ENCODE measurements around the gene KRT85.
"Not testable (repeated sequence)": the region's sequence is repeated elsewhere in the genome, so short reads cannot be mapped to it uniquely, and the experiment has no call there.

The KRT85 gene

GRCh38 chr12:52315721-52316120, 51.6 kb downstream of the KRT85 start:
- not testable (repeated sequence) for H3K4me3 ChIP-seq (ENCODE audit: low read length); H3K9me2 ChIP-seq (replicated peaks; ENCODE audit: insufficient read depth, low read length); H3K9me3 ChIP-seq (replicated peaks; ENCODE audit: insufficient read depth, low read length); H3K79me2 ChIP-seq (ENCODE audit: low read length); H3F3A ChIP-seq (ENCODE audit: insufficient read depth, low read length); H4K20me1 ChIP-seq (ENCODE audit: insufficient read depth, low read length); H3K9ac ChIP-seq (ENCODE audit: low read length); H2AFZ ChIP-seq (ENCODE audit: low read length); H3K36me3 ChIP-seq (replicated peaks; ENCODE audit: insufficient read depth, low read length); H3K4me2 ChIP-seq (ENCODE audit: low read depth, low read length); H3K27ac ChIP-seq (ENCODE audit: low read length); H3K4me1 ChIP-seq (ENCODE audit: low read length); DNase-seq
- peak; percentile 34 for TF ChIP-seq CTCF (IDR thresholded peaks at IDR 0.05; ENCODE audit: low read length)
- peaks cover 80% of the 10 kb centered on the region for H3K27me3 ChIP-seq (replicated peaks; ENCODE audit: insufficient read depth, low read length)

- no peak overlapping the region for H3K9ac ChIP-seq (ENCODE audit: low read length)
- no peaks in the 10 kb centered on the region for H3K9me3 ChIP-seq (replicated peaks; ENCODE audit: insufficient read depth, low read length)
- TF ChIP-seq CTCF (IDR thresholded peaks at IDR 0.05; ENCODE audit: low read length) = no peak
- no peak for TF ChIP-seq EZH2 (optimal IDR thresholded peaks at IDR 0.05; ENCODE audit: low read depth, low read length)
- TF ChIP-seq EZH2phosphoT487 (IDR thresholded peaks at IDR 0.05; ENCODE audit: low read length) = no peak
- H3K79me2 ChIP-seq (ENCODE audit: low read length) = no peaks in the 10 kb centered on the region
- H4K20me1 ChIP-seq (ENCODE audit: insufficient read depth, low read length) = no peaks in the 10 kb centered on the region
- DNase-seq = no peak
- H3K9me2 ChIP-seq (replicated peaks; ENCODE audit: insufficient read depth, low read length) = no peaks in the 10 kb centered on the region
- no peaks in the 10 kb centered on the region for H3F3A ChIP-seq (ENCODE audit: insufficient read depth, low read length)
- H3K4me1 ChIP-seq (ENCODE audit: low read length) = no peaks in the 10 kb centered on the region
- H2AFZ ChIP-seq (ENCODE audit: low read length) = no peak overlapping the region
- peaks cover 80% of the 10 kb centered on the region for H3K27me3 ChIP-seq (replicated peaks; ENCODE audit: insufficient read depth, low read length)
- H3K4me2 ChIP-seq (ENCODE audit: low read depth, low read length) = no peak overlapping the region
- no peaks in the 10 kb centered on the region for H3K36me3 ChIP-seq (replicated peaks; ENCODE audit: insufficient read depth, low read length)
- no peak overlapping the region for H3K27ac ChIP-seq (ENCODE audit: low read length)
- no peak overlapping the region for H3K4me3 ChIP-seq (ENCODE audit: low read length)
Measured at GRCh38 chr12:52314511-52314910, 52.8 kb downstream of the KRT85 start.

GRCh38 chr12:52313926-52314325, 53.4 kb downstream of the KRT85 start:
- no peak for TF ChIP-seq EZH2 (optimal IDR thresholded peaks at IDR 0.05; ENCODE audit: low read depth, low read length)
- TF ChIP-seq EZH2phosphoT487 (IDR thresholded peaks at IDR 0.05; ENCODE audit: low read length) = no peak
- TF ChIP-seq CTCF (IDR thresholded peaks at IDR 0.05; ENCODE audit: low read length) = no peak
- H4K20me1 ChIP-seq (ENCODE audit: insufficient read depth, low read length) = no peaks in the 10 kb centered on the region
- no peaks in the 10 kb centered on the region for H3K79me2 ChIP-seq (ENCODE audit: low read length)
- no peak overlapping the region for H3K9ac ChIP-seq (ENCODE audit: low read length)
- no peak overlapping the region for H2AFZ ChIP-seq (ENCODE audit: low read length)
- no peak overlapping the region for H3K27ac ChIP-seq (ENCODE audit: low read length)
- no peaks in the 10 kb centered on the region for H3F3A ChIP-seq (ENCODE audit: insufficient read depth, low read length)
- H3K9me3 ChIP-seq (replicated peaks; ENCODE audit: insufficient read depth, low read length) = no peaks in the 10 kb centered on the region
- no peaks in the 10 kb centered on the region for H3K36me3 ChIP-seq (replicated peaks; ENCODE audit: insufficient read depth, low read length)
- H3K4me1 ChIP-seq (ENCODE audit: low read length) = no peaks in the 10 kb centered on the region
- H3K27me3 ChIP-seq (replicated peaks; ENCODE audit: insufficient read depth, low read length) = peaks cover 80% of the 10 kb centered on the region
- H3K9me2 ChIP-seq (replicated peaks; ENCODE audit: insufficient read depth, low read length) = no peaks in the 10 kb centered on the region
- H3K4me3 ChIP-seq (ENCODE audit: low read length) = no peak overlapping the region
- H3K4me2 ChIP-seq (ENCODE audit: low read depth, low read length) = no peak overlapping the region
- no peak for DNase-seq

GRCh38 chr12:52313461-52313860, 53.8 kb downstream of the KRT85 start:
- H3K4me1 ChIP-seq (ENCODE audit: low read length) = no peaks in the 10 kb centered on the region
- H3K4me2 ChIP-seq (ENCODE audit: low read depth, low read length) = no peak overlapping the region
- no peaks in the 10 kb centered on the region for H3K79me2 ChIP-seq (ENCODE audit: low read length)
- peaks cover 80% of the 10 kb centered on the region for H3K27me3 ChIP-seq (replicated peaks; ENCODE audit: insufficient read depth, low read length)
- H3K9me3 ChIP-seq (replicated peaks; ENCODE audit: insufficient read depth, low read length) = no peaks in the 10 kb centered on the region
- no peak for DNase-seq
- H3K36me3 ChIP-seq (replicated peaks; ENCODE audit: insufficient read depth, low read length) = no peaks in the 10 kb centered on the region
- H3F3A ChIP-seq (ENCODE audit: insufficient read depth, low read length) = no peaks in the 10 kb centered on the region
- no peak overlapping the region for H2AFZ ChIP-seq (ENCODE audit: low read length)
- H4K20me1 ChIP-seq (ENCODE audit: insufficient read depth, low read length) = no peaks in the 10 kb centered on the region
- no peak overlapping the region for H3K4me3 ChIP-seq (ENCODE audit: low read length)
- no peak overlapping the region for H3K27ac ChIP-seq (ENCODE audit: low read length)
- TF ChIP-seq EZH2phosphoT487 (IDR thresholded peaks at IDR 0.05; ENCODE audit: low read length) (no peak), CTCF (IDR thresholded peaks at IDR 0.05; ENCODE audit: low read length) (no peak), EZH2 (optimal IDR thresholded peaks at IDR 0.05; ENCODE audit: low read depth, low read length) (no peak)
- no peak overlapping the region for H3K9ac ChIP-seq (ENCODE audit: low read length)
- no peaks in the 10 kb centered on the region for H3K9me2 ChIP-seq (replicated peaks; ENCODE audit: insufficient read depth, low read length)
